GM12865 (cell line): ENCODE data around the gene LPCAT4.

Experiments used
- DNase-seq: peaks from one replicate; pipeline ENCODE4 v3.0.0; 2010; ENCODE audit warnings: low read depth
- H3K4me3 ChIP-seq: 2 replicates; pipeline ENCODE4 v1.5.1; 2011; ENCODE audit warnings: mild to moderate bottlenecking, low read depth, low read length, control low read depth
- CTCF ChIP-seq: IDR thresholded peaks from 2 replicates; pipeline ENCODE4 v1.5.1; 2011; ENCODE audit warnings: low read length, control low read depth, low read depth, inconsistent platforms; ENCODE audit not compliant: insufficient read depth; ENCODE audit errors: missing control alignments

Gene LPCAT4

GRCh38 chr15:34318277-34319079, 48.5 kb downstream of the LPCAT4 start:
- DNase-seq = peak; percentile 73
- H3K4me3 ChIP-seq = peak overlapping the region; percentile 81
- TF ChIP-seq CTCF = no peak

GRCh38 chr15:34314491-34315490, 52.2 kb downstream of the LPCAT4 start:
- TF ChIP-seq CTCF = no peak
- DNase-seq = no peak

GRCh38 chr15:34311563-34311962, 55.4 kb downstream of the LPCAT4 start:
- no peak for TF ChIP-seq CTCF
- H3K4me3 ChIP-seq = no peak overlapping the region

More at GRCh38 chr15:34314491-34315490, 52.2 kb downstream of the LPCAT4 start:
- no peak overlapping the region for H3K4me3 ChIP-seq

More at GRCh38 chr15:34311563-34311962, 55.4 kb downstream of the LPCAT4 start:
- DNase-seq = no peak
